EL (cell line): ENCODE measurements around the gene ARHGAP40.

Experiments used
- DNase-seq: peaks from one replicate; pipeline ENCODE4 v3.0.0-alpha.2; 2016

Gene ARHGAP40

GRCh38 chr20:38601216-38602184 is at the start of gene ARHGAP40:
Gene ARHGAP40 (plus strand): TSS chr20:38601809.
- DNase-seq: peak; percentile 47

GRCh38 chr20:38554986-38555385 is 46.6 kb upstream of the ARHGAP40 start:
- DNase-seq: no peak

DNA sequence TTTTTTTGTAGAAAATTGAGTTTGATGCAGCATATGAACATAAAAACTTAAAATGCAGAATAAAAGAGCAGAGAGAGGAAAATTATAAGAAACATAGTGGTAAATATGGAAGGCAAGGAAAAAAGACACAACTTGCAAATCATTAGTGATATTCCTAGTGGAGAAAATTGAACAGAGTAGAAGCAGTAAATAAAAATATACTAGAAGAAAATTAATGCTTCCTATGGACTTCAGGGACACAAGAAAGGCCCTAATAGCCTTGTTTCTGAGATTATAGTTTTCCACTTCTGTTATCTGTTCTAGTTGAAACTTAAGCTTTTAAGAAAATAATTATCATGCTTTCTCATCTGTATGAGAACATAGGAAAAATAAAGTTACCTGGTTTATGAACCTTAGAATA is 46.2 kb upstream of the ARHGAP40 start:
- DNase-seq: no peak

GRCh38 chr20:38557174-38557573 is 44.4 kb upstream of the ARHGAP40 start:
- DNase-seq: no peak

- DNase-seq: no peak
Observed at GRCh38 chr20:38558596-38559360, 42.8 kb upstream of the ARHGAP40 start.

GRCh38 chr20:38559764-38560163 is 41.8 kb upstream of the ARHGAP40 start:
- DNase-seq: peak; percentile 54

GRCh38 chr20:38563802-38564431 is 37.7 kb upstream of the ARHGAP40 start:
- no peak for DNase-seq

DNA sequence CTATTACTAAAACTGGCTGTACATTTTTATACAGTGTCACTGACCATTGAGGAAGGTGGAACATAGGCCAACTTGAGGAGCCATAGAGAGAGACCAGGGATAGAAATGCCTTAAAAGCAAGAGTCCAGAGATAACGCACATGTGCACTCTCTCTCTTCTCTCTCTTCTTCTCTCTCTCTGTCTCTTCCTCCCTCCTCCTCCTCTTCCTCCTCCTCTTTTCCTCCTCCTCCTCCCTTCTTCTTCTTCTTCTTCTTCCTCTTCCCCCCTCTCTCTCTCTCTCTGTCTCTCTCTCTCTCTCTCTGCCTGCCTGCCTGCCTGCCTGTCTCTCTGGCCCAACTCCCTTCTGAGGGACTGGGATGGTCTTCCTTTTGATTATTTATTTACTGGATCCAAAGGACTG is 36.9 kb upstream of the ARHGAP40 start:
- DNase-seq: no peak

DNA sequence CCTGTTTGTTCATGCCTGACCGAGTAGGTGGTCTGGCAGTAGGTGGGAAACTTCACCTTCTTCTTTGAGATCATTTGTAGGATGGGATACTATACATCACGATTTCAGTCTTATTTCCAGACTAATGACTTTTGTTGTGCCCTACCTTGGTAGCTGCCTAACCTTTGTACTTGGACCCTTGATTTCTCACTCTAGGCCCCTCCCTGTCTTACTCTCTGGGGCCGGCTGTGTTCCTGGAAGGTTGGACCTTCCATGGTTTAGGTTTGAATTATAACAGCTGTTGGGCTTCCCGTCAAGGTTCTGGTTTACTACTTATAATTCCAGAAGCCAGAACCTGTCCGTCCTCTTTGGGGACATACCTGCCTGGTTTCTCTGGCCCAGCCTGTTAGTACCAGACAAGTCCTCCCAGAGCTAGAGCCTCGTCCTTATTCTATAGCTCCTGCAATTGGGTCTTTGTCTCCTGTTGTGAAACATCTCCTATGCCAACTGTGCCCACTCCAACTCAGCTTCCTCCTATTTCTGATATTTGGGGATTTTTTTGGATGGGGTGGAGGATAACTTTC is 35.5 kb upstream of the ARHGAP40 start:
- no peak for DNase-seq

- DNase-seq: no peak
Observed at GRCh38 chr20:38569747-38570525, 31.7 kb upstream of the ARHGAP40 start.

- no peak for DNase-seq
Observed at GRCh38 chr20:38573413-38573812, 28.2 kb upstream of the ARHGAP40 start.

- DNase-seq: no peak
Observed at GRCh38 chr20:38579219-38579910, 22.2 kb upstream of the ARHGAP40 start.

GRCh38 chr20:38579921-38580320 is 21.7 kb upstream of the ARHGAP40 start:
- DNase-seq: no peak

- no peak for DNase-seq
Observed at GRCh38 chr20:38581013-38581412, 20.6 kb upstream of the ARHGAP40 start, which contains the start of gene ADIG. Gene ADIG (plus strand): TSS chr20:38581197. CDS start chr20:38581251, 54 bp downstream.

DNA sequence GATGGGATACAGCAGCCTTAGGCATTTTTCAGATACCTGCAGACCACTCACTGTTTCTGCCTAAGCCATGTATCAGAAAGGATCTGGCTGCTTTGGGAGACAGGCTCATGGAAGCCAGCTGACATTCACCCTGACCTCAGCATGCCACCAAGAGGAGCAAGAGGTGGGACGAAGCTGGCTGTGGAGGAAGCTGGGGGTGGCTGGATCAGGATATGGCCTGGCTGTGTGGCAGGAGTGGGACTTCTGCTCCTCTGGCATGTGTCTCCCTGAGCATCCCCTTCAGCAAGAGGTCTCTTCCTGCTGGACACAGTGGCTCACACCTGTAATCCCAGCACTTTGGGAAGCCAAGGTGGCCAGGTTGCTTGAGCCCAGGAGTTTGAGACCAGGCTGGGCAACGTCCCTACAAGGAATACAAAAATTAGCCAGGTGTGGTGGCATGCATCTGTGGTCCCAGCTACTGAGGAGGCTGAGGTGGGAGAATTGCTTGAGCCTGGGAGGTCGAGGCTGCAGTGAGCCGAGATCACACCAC is 19.7 kb upstream of the ARHGAP40 start:
- no peak for DNase-seq

DNA sequence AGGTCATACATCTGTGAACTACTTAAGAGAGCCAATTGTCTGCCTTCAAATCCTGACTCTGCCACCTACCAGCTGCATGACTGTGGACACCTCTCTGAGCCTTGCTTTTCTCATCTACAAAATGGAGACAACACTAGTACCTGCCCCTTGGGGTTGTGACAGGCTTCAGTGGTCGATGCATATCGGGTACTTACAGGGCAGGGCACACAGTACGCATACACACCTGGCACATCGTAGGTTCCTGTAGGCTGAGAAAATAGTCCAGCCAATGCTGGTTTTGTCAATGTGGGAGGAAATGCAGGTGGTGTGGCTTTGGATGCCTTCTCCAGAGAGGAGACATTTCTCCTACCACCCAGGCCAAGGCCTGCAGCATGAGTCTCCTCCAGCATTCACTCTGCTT is 18.3 kb upstream of the ARHGAP40 start:
- DNase-seq: no peak

GRCh38 chr20:38584099-38584763 is 17.4 kb upstream of the ARHGAP40 start:
- DNase-seq: no peak

DNA sequence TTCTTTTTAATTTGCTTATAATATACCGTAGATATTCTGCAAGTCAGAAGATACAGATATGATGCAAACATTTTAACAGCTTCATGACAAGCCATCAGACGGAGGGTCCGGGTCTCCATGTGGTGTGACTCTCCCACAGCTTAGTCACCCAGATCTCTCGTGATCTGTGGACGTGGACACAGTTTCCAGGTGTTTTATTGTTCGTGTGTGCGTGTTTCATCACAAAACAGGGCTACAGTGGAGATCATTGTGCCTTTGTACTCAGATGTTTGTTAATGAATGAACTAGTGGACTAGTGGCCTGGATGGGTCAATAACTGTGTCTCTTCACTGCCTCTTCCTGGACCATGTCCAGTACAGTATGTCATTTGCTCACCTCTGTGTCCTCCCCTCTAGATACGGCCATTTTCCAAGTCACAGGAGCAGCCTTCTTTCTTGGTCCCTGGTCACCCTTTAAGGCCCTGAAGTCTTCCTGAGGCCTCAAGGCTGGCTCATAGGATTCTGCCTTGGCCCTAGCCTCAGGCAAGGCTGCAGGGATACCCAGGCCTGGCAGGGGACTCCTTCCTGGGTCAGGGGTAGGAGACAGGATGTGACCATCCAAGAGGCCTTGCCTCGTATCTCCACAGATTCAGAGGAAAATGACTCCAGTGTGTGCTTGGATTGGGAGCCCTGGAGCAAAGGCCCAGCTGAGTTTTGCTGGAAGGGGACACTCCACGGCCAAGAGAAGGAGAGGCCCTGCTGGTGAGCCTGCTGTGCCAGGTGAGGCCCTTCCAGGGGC is 16.0 kb upstream of the ARHGAP40 start:
- no peak for DNase-seq

DNA sequence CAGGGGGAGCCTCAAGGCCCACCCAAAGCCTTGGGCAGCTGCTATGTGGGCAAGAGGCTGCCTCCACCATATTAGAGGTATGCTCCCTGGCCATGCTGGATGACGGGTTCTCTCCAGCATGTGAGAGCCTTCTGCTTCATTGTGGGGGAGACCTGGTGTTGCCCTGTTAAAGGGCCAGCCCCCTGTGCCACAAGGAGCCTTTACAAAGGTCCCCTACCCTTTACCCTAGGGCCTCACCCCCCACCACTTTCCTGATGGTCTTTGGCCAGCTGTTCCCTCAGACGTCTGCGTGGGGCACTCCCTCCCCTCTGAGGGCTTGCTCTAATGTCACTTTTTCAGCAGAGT is 15.5 kb upstream of the ARHGAP40 start:
- DNase-seq: no peak

- no peak for DNase-seq
Observed at GRCh38 chr20:38588303-38588702, 13.3 kb upstream of the ARHGAP40 start.
